Measurements from ENCODE around the gene STH. TPM values are rescaled to one million over a fixed set of nuclear protein-coding genes. Genes with fewer than 3 reads are reported as not detected.
A peak's percentile ranks its signal among the peaks of the same experiment; 100 is the strongest.

Gene STH, protein sequence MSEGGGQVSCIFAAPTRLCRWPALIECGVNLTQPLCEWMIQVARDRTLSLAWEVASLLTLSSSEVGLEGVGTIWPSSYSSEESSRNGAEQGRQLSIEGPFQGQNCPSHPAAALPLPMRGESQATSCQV
- total RNA-seq, result not detected

DNA sequence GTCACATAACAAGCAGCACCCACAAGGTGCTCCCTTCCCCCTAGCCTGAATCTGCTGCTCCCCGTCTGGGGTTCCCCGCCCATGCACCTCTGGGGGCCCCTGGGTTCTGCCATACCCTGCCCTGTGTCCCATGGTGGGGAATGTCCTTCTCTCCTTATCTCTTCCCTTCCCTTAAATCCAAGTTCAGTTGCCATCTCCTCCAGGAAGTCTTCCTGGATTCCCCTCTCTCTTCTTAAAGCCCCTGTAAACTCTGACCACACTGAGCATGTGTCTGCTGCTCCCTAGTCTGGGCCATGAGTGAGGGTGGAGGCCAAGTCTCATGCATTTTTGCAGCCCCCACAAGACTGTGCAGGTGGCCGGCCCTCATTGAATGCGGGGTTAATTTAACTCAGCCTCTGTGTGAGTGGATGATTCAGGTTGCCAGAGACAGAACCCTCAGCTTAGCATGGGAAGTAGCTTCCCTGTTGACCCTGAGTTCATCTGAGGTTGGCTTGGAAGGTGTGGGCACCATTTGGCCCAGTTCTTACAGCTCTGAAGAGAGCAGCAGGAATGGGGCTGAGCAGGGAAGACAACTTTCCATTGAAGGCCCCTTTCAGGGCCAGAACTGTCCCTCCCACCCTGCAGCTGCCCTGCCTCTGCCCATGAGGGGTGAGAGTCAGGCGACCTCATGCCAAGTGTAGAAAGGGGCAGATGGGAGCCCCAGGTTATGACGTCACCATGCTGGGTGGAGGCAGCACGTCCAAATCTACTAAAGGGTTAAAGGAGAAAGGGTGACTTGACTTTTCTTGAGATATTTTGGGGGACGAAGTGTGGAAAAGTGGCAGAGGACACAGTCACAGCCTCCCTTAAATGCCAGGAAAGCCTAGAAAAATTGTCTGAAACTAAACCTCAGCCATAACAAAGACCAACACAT, at the start of gene STH:
TSS of gene STH (plus strand) at position 264 of the 913 bp plus-strand sequence. CDS start at position 294, 30 bp downstream.
- no peaks in the 10 kb centered on the region for H3K27me3 ChIP-seq
- intact Hi-C loops (cut with DNase I; ENCODE audit: low total_unique reads), result no loop called here
- DNase-seq (ENCODE audit: low spot score in 2 of 2), result no peak
- no peaks in the 10 kb centered on the region for H3K9me3 ChIP-seq
- H3K4me1 ChIP-seq, result no peaks in the 10 kb centered on the region
- H3K36me3 ChIP-seq, result no peaks in the 10 kb centered on the region
- H3K27ac ChIP-seq, result no peak within 1 kb of the TSS
- no peak within 1 kb of the TSS for H3K4me3 ChIP-seq
- TF ChIP-seq CTCF (IDR thresholded peaks at IDR 0.05), result no peak
- no peak for TF ChIP-seq POLR2AphosphoS5 (IDR thresholded peaks at IDR 0.05)
- TF ChIP-seq POLR2A (IDR thresholded peaks at IDR 0.05), result no peak

- no peaks in the 10 kb centered on the region for H3K4me1 ChIP-seq
- H3K36me3 ChIP-seq, result no peaks in the 10 kb centered on the region
- no peak overlapping the region for H3K4me3 ChIP-seq
- intact Hi-C loops (cut with DNase I; ENCODE audit: low total_unique reads), result loop anchor here (5.0 kb wide), 1 partner anchor 1787 kb away; no protein-coding TSS in a partner anchor
- DNase-seq (ENCODE audit: low spot score in 2 of 2), result peak in 1 of 2 donors; percentile 37
- no peak overlapping the region for H3K27ac ChIP-seq
- no peaks in the 10 kb centered on the region for H3K27me3 ChIP-seq
- no peak for TF ChIP-seq POLR2A (IDR thresholded peaks at IDR 0.05)
- no peak for TF ChIP-seq CTCF (IDR thresholded peaks at IDR 0.05)
- no peak for TF ChIP-seq POLR2AphosphoS5 (IDR thresholded peaks at IDR 0.05)
- no peaks in the 10 kb centered on the region for H3K9me3 ChIP-seq
Observed at GRCh38 chr17:45949755-45950320, 49.2 kb upstream of the STH start.

GRCh38 chr17:45950888-45951287, 48.2 kb upstream of the STH start:
- H3K36me3 ChIP-seq, result no peaks in the 10 kb centered on the region
- intact Hi-C loops (cut with DNase I; ENCODE audit: low total_unique reads), result loop anchor here (5.0 kb wide), 1 partner anchor 1786 kb away; no protein-coding TSS in a partner anchor
- peak in 1 of 2 donors; percentile 31 for DNase-seq (ENCODE audit: low spot score in 2 of 2)
- TF ChIP-seq CTCF (IDR thresholded peaks at IDR 0.05), result no peak
- TF ChIP-seq POLR2AphosphoS5 (IDR thresholded peaks at IDR 0.05), result no peak
- no peak for TF ChIP-seq POLR2A (IDR thresholded peaks at IDR 0.05)
- no peak overlapping the region for H3K4me3 ChIP-seq
- no peak overlapping the region for H3K27ac ChIP-seq
- H3K4me1 ChIP-seq, result no peaks in the 10 kb centered on the region
- no peaks in the 10 kb centered on the region for H3K9me3 ChIP-seq
- no peaks in the 10 kb centered on the region for H3K27me3 ChIP-seq

- H3K36me3 ChIP-seq, result no peaks in the 10 kb centered on the region
- H3K27me3 ChIP-seq, result no peaks in the 10 kb centered on the region
- no peak overlapping the region for H3K4me3 ChIP-seq
- H3K27ac ChIP-seq, result no peak overlapping the region
- TF ChIP-seq CTCF (IDR thresholded peaks at IDR 0.05) (no peak), POLR2AphosphoS5 (IDR thresholded peaks at IDR 0.05) (no peak), POLR2A (IDR thresholded peaks at IDR 0.05) (no peak)
- intact Hi-C loops (cut with DNase I; ENCODE audit: low total_unique reads), result loop anchor here (5.0 kb wide), 1 partner anchor 1786 kb away; no protein-coding TSS in a partner anchor
- H3K9me3 ChIP-seq, result no peaks in the 10 kb centered on the region
- no peaks in the 10 kb centered on the region for H3K4me1 ChIP-seq
- peak in 1 of 2 donors; percentile 41 for DNase-seq (ENCODE audit: low spot score in 2 of 2)
Observed at GRCh38 chr17:45951403-45951802, 47.6 kb upstream of the STH start.

Data from breast epithelium (tissue), 4 donors.